GM18526 (cell line): ENCODE measurements around the gene GATAD2A.

Source experiments
- POLR2A ChIP-seq: IDR thresholded peaks from 3 replicates; pipeline ENCODE4 v1.6.1; 2011; ENCODE audit not compliant: insufficient read length; ENCODE audit errors: extremely low read depth

GATAD2A gene

DNA sequence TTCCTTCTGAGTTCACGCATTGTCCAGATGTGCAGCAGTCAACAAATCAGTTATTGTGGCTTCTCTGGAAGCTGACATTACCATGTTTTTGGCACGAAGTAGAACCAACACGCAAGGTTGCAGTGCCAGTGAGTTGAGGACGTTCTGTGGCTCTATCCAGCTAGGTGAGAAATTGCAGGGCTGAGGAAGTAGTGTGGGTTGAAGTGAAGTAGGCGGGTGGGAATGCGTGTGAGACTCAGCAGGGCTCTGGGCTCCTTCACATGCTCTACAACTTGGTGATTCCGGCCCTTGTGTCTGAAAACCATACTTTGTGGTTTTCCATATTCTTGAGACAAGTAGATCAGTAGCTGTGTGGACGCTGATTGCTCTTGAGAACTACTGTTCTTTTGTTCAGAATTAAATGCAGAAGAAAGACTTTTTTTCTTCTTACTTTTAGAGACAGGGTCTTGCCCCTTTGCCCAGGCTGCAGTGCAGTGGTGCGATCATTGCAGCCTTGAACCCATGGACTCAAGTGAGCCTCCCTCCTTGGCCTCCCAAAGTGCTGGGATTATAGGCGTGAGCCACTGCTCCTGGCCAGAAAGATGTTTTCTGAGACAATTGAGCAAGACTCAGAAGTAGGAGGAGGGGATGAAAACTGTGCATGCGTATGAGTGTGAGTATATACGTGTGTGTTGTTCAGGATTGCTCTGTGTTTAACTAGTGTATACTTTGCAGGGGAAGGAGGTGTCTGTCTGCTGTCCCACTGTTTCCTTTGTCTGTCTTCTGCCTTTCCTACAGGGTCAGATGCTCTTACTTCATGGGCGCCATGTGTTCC is 46.2 kb downstream of the GATAD2A start:
- no peak for TF ChIP-seq POLR2A

DNA sequence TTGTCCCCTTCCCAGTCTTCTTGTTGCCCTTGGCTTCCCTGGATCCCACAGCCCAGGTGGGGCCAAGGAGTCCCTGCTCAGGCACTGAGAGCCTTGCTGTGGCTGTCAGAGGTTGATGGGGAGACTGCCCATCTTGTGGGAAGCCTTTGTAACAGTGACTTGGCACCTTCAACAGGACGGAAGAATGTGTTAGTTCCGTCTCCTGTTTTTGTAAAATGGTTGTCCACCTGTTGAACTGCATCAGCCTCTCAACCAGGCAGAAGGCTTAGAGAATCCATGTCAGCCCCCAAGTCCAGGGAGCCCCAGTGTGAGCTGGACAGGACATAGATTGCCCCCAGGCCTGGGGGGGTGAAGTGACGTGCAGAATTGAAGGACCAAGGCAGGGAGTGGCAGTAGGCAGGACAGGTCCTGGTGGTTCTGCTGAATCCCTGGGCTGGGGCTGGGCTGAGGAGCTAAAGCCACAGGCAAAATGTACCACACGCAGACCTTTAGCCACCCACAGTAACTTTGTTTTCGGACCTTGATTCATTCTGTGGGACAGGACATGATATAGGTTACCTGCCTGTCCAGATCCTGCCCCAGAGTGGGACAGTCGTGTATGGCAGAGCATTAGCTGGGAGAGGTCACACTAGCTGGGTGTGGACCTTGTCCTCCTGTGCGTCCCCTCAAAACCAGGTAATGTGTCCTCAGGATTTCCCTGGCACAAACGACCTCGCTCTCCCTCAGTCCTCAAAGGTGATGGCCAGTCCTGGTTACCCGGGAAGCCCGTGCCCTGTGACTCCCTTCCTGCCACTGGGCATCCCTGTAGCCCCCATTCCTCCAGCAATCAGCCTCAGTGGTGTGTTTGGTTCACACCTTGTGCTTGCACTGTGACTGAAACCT is 47.0 kb downstream of the GATAD2A start:
- no peak for TF ChIP-seq POLR2A

DNA sequence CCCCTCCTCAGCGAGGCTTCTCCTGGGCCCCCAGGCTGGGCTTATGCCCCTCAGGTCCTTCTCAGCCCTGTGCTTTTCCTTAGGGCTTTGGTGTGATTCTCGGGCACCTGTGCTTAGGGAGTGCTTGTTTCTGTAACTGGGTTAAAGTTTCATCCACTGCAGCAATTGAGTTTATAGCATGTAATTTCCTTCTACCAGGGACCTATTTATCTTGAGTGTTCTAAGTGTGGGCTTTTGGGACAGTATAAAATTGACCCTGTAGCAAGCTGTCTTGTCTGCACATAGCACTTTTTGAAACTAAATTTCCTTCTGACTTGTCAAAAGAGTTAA is 47.6 kb downstream of the GATAD2A start:
- no peak for TF ChIP-seq POLR2A

GRCh38 chr19:19457671-19458070 is 52.2 kb downstream of the GATAD2A start:
- TF ChIP-seq POLR2A: no peak

DNA sequence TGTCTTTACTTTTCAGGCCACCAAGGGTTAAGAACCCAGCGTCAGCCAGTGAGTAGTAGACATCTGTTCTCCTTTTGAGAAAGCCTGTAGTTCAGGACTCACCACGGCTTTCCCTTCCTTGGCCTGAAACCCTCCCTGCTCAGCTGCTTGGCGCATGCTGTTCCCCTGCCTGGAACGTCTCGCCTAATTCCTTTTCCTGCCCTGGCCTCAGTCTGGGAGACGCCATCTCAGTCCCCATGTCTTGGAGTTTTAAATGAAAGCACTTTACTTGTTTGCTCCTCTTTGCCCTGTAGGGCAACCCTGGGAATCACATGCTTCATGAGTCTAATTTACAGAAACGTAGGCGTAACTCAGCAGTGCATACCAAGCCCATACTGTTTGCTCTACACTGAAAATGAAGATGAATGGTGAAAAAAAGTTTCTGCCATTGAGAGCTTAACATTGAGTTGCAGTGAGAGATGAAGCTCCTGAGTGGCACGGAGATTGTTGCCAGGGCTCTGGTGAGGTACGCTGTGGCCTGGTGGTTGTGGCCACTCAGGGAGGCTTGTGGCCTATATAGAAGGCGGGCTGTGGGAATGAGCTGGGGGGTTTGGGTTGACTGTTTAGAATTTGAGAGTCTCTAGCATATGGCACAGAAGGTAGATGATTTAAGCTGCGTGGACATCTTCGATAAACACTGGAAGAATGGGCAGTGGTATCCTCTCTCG is 52.8 kb downstream of the GATAD2A start:
- TF ChIP-seq POLR2A: no peak

DNA sequence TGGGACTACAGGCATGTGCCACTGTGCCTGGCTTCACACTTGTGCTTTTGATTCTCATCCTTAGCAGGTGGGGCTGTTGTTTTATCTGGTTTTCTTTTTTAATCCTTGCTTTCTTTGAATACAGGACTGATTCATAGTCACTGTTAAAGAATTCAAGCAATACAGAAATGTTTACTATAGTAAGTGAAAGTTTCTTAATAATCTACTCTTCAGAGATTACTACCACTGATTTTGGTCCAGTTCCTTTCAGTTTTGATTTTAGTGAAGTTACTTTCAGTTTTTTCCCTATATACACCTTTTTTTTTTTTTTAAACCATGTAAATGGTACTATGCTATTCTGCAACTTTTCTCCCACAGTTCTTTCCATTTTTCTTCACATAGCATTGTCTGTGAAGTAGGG is 53.6 kb downstream of the GATAD2A start:
- TF ChIP-seq POLR2A: no peak

DNA sequence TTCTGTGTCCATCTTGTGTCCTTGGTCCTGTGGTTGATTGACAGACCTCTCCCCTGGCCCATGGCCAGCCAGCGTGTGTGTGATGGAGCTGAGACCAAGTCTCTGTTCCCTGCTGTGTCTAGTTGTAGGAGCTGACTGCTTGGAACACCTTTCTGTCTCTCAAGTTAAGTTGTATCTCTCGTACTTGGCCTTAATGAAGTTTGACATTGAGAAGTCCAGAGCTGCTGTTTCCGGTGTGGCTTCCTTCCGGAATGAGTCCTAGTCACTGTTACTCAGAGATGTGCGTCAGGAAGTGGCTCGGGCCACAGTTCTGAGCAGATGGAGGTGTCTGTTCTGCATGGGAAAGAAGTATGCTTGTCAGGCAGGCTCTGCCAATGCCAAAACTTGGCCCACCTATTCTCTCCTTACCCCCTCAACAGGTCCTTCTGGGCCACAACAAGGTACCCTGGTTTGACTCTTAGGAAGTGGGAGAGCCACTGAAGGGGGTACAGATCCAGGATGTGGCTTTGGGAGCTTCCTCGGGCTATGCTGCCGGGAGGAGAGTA is 54.3 kb downstream of the GATAD2A start:
- TF ChIP-seq POLR2A: peak; percentile 35

- TF ChIP-seq POLR2A: peak; percentile 27
These were observed 54.8 kb downstream of the GATAD2A start for GRCh38 chr19:19460258-19460731.

DNA sequence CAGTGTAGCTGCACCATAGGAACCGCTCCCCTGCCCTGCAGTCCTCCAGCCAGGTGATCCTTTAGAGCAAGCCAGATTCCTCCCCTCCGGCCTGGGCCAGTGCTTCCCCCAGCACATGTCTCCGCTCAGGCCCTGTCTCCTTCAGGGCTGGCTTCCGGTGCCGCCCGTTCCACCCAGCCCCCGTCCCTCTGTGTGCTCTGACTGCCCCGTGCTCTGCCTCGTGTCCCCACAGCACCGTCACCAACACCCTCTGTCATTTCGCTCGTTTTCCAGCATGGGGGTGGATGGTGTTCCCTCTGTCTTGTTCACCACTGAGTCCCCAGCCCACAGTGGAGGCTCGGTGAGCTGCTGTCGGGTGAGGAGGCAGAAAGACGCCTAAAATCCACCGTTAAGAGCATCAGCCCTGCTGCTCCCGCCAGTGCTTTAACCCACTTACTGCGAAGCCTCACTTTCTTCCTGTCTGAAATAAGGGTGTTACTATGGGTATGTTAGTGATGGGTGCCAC is 55.3 kb downstream of the GATAD2A start:
- no peak for TF ChIP-seq POLR2A

GRCh38 chr19:19461306-19461670 is 55.8 kb downstream of the GATAD2A start:
- no peak for TF ChIP-seq POLR2A

DNA sequence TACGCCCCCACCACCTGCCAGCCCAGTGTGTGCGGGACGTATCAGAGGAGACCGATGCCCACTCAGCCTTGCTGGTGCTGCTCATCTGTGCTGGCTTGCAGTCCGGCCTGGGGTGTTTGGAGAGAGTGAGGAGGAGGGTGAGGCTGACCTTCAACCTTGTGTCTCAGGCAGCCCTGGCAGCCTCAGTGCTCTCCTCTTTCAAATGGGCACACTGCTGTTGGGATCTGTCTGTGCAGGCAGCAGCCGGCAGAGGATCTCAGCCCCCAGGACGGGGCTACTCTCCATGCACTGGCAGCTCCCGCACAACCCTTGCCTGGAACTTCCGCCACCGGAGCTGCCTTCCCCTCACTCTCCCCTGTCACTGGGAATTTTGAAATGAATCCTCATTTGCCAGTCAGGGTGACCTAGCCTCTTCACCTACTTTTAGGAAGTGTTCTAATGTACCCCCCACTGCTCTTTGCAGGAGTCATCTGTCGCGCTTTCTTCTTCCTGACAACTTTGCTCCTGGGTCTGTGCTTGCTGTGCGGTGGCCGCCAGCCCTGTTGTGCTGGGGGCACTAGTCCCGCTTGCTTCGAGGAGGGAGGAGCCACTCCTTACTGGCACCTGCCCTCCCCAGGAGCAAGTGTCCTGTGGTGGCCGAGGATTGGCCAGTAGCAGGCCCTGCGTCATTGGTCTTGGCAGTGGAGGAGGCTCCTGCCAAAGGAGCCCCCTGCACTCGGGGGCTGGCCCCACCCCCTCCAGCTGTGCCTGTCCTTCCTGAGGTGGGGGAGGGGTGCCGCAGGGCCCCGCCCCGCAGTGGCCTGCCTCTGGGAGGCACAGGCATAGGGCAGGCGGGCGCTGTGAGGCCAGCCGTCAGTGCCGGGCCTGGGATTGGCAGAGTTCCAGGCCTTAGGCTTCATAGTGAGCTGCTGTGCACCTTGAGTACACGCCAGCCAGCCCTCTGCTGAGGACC is 56.5 kb downstream of the GATAD2A start:
- TF ChIP-seq POLR2A: no peak

- no peak for TF ChIP-seq POLR2A
These were observed 58.1 kb downstream of the GATAD2A start for GRCh38 chr19:19463348-19464117.

GRCh38 chr19:19464339-19465098 is 59.0 kb downstream of the GATAD2A start:
- no peak for TF ChIP-seq POLR2A
